UCSD-AML1 (cell line): Measurements from ENCODE around the gene CST4.
"Not testable (repeated sequence)": the region's sequence is repeated elsewhere in the genome, so short reads cannot be mapped to it uniquely, and the experiment has no call there.

Experiments used
- DNase-seq: peaks from one replicate; lab custom pipeline; 2025; ENCODE audit not compliant: unreplicated experiment; lab: John Stamatoyannopoulos, UW

Gene CST4, protein sequence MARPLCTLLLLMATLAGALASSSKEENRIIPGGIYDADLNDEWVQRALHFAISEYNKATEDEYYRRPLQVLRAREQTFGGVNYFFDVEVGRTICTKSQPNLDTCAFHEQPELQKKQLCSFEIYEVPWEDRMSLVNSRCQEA

DNA sequence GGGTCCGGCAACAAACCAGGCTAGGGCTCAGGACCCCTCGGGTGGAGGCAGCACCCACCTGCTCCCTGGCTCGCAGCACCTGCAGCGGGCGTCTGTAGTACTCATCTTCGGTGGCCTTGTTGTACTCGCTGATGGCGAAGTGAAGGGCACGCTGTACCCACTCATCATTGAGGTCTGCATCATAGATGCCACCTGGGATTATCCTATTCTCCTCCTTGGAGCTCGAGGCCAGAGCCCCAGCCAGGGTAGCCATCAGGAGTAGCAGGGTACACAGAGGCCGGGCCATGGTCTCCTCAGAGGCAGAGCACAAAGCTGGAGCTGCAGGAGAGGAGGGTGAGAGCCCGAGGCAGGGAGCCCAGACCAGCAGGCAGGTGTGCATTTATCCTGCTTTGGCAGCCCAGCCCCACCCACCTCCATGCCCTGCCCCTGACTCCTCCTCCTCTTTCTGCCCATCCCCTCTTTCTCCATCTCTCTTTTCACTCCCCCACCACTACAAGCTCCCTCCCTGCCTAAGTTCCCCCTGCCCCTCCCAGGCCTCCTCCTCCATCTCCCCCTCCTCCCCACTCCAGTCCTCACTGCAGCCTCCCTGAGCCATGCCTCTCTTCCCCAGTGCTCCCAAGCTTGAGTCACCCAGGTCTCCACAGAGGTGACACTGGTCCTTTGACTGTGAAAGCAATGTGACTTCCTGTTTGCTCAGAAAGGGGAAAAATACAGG is at the start of gene CST4:
CST4 (minus strand) TSS at position 355 of the 715 bp plus-strand sequence; CDS start at position 286, 69 bp downstream.
- not testable (repeated sequence) for DNase-seq

DNA sequence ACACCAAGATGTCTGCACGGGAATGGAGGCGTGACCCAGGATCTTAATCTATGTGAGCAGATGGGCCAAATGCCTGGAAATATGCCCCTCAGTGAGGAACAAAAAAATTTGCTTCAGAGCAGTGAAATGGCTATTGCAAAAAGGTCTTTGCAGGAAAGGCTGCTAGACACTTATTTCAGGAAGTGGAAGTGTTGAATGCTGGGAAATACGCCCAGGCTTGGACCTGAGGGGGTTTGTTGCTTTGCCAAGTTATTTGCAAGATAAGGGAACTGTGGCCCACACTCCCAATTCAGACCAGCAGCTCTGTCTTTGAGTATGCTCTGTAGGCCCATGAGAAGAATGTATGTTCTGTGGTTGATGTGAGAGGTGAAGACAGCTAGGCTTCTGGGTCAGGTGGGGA is 46.6 kb upstream of the CST4 start:
- DNase-seq = not testable (repeated sequence)

DNA sequence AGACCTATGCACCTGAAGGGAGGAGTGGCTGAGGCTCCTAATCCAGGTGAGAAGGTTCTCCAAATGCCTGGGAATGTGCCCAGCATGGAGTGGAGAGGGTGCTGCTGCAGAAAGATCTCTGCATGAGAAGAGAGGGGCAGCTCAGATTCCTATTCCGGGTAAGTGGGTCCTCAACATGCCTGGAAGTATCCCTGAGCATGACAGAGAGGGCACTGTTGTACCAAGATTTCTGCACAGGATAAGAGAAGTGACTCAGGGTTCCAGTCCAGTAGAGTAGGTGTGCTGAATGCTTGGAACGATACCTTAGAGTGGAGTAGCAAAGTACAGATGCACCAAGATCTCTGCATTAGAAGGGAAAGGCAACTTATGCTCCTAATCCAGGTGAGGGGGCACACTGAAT is 46.1 kb upstream of the CST4 start:
- DNase-seq = not testable (repeated sequence)

DNA sequence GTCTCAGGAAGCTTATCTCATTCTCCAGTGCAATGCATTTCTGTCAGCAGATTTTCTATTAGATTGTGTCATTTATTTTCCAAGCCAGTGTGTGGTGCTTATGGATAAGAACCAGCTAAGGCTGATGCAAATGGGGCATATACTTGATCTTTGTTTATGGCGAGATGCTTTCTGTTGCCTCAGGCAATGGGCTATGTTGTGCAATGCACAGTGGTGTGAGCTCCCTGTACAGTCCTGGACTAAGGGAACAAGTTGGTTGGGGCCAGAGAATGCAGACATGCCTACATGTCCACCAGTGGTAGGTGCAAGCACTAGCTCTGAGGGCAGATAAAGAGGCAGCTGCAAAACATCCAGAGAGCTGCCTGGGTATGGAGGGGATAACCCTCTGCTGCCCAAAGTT is 45.6 kb upstream of the CST4 start:
- DNase-seq = not testable (repeated sequence)

DNA sequence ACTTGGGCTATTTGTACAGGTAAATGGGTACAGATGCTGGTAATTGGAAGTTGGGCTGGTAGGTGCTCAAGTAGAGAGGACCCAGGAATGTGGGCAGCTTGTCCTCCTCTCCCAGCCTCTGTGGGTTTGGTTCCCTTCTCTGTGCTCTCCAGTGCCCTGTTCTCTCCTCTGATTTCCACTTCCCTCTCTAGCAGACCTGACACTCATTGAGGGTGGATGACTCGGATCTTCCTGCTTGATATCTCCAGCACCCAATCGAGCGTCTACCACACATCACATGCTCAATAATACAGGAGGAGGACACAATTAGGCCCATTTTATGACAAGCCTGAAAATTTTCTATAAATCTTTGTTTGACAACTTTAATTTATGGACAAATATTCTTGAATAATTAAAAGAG is 38.2 kb upstream of the CST4 start:
- DNase-seq = no peak

DNA sequence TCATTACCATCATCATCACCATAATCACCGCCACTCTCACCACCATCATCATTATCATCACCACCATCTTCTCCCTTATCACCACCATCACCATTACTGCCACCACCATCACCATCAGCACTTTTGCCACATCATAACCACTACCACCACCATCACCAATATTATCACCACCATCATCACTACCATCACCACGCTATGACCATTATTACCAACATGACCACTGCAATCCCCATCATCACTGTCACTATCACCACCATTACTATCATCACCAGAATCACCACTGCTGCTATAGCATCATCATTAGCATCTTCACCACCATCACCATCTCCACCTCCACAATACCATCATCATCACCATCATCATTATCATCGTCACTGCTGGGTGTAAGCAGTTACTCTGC is 36.3 kb upstream of the CST4 start:
- no peak for DNase-seq

DNA sequence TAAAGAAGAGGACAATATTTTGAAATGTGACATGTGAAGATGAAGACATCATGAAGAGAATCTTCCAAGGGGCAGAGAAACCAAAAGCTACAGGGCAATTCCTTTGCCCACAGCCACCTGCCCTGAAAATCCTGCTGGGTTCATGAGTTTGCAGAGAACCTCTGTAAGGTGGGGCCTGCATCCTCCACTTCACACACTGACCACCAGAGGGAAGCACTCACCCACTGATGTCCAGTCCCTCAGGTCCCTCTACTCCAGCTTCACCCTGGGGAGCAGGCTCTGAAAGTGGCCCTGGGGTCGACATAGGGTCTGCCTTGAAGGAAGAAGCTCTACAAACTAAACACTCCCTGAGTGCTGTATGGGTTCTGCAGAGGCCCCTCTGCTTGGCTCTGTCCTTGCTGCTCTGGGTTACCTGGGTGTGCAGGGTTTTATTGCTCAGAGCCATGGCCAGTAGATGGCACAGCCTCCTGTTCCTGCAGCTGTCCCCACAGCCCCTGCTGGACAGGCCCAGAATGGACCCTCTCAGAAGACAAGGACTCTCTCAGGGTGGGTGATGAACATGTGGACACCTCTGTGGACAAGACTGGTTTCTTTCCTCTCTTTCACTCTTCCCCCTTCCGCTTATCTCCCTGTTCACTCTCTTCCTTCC is 34.9 kb upstream of the CST4 start:
- DNase-seq = peak; percentile 45

DNA sequence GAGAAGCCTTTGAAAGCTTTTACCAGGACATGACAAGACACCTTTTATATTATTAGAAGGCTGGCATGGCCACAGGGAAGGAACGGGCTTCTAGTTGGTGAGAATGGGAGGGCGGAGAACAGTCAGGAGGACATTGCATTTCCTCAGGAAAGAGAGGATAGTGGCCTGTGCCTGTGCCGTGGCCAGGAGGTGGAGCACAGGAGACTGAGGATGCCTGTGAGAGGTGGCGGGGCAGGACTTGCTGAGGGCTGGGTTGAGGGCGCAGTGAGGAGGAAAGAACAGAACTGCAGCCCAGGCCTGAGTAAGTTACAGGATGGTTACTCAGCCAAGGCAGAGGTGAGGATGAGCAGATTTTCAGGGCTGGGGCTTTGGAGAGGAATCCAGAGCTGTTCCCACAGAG is 34.0 kb upstream of the CST4 start:
- DNase-seq = not testable (repeated sequence)

DNA sequence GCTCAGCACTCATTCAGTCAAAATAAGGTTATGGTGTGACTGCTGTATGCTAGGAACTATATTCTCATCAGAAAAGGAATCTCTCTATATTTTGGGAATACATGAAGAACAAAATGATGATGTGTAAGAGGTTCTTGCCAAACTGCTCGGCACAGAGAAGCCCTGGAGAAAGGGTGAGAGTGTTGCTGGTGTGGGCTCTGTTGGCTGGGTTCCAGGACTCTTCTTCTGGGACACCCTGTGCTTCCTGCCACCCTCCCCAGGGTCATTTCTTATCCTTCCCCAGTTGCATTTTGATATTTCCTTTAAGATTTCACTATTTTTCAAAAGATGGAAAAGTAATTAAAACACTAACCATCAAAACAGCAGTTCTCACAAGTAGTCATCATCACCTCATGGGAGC is 33.1 kb upstream of the CST4 start:
- DNase-seq = no peak

DNA sequence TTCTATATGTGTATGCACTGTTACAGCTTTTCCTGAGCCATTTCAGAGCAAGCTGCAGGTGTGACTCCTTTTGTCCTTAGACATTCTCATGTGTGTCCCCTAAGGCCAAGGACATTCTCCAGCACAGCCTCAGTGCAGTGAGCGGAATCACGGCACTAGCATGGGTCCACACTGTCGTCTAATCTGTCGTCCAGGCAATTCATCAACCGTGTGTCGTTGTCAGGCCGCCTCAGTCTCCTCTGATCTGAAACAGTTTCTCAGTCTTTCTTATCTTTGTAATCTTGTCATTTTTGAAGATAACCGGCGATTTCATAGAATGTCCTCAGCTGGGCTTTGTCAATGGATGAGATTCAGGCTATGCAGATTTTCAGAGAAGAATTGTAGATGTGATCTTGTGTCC is 30.5 kb upstream of the CST4 start:
- DNase-seq = not testable (repeated sequence)

DNA sequence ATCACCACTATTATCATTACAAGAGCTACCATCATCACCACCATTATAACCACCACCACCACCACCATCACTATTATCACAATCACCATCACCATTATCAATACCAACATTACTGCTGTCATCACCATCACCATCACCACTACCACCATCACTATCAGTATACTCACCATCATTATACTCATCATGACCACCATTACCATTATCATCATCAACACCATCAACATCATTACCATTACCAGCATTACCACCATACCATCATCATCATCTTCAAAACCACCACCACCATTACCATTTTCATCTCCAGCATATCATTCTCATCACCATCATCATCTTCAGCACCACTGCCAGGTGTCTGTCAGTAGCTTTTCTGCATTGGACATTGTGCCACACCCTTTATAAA is 22.9 kb upstream of the CST4 start:
- DNase-seq = not testable (repeated sequence)

DNA sequence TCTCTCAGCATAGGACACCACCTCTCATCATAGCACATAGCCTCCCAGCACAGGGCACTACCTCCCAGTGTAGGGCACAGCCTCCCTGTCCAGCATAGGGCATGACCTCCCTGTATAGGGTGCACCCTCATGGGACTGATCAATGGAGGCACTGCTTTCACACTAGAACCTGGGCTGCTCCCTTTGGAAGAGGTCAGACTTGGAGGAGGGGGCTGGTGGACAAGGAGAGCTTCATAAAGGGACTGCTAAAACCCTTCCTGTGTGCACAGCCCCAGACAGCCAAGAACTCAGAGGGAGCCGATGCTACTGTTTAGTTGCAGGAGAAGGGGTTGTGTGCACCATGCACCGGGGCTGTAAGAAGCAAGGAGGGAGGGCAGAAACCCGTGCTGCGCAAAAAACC is 21.9 kb upstream of the CST4 start:
- DNase-seq = no peak

DNA sequence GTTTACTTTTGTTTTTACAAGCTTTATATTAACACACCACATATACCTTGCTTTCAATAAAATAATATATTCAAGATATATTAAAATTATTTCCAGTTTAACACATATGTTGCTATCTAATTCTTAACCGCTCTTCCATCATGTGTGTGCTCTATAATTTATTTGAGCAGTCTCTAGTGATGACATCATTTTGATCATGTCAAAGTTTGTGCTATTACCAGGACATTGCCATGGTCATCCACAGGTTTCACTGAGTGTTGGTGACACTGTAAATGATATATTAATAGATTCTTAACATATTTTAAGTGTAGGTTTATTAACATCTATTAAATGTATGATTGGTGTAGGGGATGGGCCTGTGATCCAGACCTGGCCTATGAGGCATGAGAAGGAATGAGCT is 17.1 kb upstream of the CST4 start:
- DNase-seq = no peak

DNA sequence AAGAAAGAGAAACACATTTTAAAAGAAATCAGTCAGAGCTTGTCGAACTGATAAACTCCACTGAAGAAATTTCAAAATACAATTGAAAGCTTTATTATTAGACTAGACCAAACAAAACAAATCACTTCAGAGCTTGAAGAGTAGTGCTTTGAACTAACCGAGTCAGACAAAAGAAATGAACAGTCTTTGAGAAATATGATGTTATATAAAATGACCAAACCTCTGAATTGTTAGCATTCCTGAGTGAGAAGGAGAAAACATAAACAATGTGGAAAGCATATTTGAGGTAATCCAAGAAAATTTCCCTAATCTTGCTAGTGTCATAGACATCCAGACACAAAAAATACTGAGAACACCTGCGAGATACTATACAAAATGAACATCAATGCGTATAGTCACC is 13.2 kb upstream of the CST4 start:
- no peak for DNase-seq

DNA sequence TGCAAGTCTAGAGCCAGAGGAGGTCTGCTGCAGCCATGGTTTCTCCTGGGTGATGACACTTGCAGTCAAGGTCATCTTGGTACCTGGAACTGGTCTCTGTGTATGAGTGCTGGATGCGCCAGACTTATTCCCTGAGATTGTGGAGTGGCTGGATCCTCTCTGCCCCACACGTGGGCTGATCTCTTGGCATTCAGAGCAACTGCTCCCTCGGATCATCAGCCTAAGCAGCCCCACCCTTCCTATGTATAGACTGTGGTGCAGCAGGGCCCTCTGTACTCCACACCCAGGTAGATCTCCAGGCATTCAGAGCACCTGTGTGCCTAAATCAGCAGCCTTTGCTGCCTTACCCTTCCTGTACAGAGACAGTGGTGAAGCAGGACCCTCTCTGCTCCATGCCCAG is 12.1 kb upstream of the CST4 start:
- DNase-seq = no peak

DNA sequence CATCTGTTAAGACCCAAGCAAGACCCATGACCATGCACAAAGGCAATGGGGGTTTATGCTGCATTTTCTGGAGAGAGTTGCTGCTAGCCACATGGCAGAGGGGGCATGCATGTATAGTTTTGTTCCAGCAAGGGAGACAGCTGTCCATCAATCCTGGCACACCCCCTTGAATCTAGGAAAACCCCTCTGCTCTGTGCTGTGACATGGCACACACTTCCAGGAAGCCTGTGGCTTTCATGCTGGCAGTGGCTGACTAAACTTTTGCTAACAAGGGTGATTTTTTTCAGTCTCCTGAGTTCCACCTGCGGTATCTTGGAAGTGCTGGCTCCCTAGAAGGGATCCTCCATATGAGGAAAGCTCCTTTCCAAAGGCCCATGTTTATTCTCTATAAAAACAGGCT is 9.1 kb upstream of the CST4 start:
- no peak for DNase-seq

DNA sequence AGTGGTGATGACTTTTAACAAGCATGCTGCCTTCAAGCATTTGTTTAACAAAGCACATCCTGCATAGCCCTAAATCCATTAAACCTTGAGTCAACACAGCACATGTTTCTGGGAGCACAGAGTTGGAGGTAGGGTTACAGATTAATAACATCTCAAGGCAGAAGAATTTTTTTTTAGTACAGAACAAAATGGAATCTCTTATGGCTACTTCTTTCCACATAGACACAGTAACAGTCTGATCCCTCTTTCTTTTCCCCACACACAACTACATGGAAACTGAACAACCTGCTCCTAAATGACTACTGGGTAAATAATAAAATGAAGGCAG is 6.2 kb upstream of the CST4 start:
- not testable (repeated sequence) for DNase-seq

DNA sequence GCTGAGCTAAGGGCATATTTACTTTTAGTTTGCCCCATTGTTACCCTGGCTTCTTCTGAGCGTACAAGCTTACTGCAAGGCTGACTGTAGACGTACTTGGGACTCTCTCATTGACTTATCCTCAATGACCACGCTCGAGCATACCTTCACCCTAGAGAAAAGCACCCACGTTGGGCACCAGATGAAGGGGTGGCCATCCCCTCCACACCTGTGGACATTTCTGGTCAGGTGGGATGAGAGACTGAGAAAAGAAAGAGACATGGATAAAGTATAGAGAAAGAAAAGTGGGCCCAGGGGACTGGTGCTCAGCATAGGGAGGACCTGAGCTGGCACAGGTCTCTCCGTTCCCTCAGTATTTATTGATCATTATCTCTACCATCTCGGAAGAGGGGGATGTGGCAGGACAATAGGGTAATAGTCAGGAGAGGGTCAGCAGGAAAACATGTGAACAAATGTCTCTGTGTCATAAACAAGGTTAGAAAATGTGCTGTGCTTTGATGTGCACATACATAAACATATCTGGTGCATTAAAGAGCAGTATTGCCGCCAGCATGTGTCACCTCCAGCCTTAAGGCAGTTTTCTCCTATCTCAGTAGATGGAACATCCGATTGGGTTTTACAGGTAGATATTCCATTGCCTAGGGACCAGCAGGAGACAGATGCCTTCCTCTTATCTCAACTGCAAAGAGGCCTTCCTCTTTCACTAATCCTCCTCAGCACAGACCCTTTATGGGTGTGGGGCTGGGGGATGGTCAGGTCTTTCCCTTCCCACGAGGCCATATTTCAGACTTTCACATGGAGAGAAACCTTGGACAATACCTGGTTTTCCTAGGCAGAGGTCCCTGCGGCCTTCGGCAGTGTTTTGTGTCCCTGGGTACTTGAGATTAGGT is 5.6 kb upstream of the CST4 start:
- not testable (repeated sequence) for DNase-seq

DNA sequence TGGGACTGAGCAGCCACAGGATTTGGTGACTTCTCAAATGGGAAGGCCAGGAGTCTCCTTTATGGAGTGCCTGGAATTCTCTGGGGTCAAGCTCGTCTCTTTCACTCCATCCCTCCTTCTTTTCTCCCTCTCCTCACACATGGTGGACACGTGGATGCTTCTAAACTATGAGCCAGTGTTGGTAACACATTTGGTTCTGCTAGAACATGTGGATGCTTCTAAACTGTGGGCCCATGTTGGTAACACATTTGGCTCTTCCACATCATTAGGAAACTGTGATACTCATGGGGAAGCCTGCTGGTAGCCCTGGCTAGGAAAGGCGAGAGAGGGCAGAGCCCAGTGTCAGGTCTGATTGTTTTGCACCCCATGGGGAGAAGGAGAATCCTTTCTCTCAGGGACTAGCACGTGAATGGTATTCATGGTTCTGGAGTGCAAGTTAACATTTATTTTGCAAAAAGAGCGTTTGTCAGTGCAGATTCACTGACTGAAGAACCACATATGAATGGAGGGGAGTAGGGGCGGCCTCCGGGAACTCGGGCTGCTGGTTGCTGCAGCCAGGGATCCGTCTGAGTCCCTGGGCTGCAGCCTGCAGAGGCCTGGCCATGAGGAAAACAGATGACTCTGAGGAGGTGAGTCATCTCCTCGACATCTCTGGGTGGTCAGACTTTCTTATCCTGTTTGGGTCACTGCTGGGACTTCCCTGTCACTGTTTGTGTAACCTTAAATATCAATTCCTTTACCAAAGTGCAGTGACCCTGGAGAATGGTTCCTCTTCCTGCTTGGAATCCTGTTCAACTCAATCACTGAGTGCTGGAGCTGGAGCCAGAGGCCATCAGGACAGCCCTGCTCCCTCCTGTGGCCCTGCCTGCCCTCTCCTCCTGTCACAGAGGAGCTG is 4.1 kb upstream of the CST4 start:
- DNase-seq = not testable (repeated sequence)

DNA sequence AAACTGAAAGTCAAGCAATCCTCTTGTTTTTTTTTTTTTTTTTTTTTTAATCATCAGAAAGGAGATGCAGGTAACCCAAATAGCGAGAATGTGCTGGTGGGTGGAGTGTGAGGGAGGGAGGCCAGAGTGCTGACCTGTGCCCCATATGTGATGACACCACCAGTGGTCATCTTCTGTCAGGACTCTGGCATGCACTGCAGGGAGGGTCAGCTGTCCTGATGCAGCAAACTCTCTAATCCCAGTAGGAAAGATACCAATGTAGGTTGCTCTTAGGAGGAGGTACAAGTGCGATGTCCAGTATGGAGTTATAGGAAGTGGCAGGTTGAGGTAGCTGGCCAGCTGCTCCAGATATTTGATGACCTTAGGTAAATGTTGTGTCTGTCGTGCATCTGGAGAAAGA is 2.8 kb upstream of the CST4 start:
- DNase-seq = no peak

DNA sequence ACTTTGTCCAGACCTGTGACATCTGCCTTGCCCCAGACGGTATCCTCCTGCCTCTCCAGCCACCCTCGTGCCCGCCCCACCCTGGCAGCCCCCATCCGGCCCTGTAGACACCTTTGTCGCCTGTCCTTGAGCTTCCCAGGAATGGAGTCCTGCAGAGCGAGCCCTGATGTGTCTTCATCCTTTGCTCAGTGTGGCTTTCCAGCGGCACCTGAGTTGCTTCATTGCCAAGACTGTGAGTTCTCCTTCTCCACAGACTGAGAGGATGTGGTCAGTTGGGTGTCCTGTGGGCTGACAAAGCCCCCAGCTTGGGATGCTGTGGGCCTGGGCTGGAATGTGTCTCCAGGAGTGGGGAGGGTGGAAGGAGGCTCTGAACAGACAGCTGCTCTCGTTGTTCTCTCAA is 1.7 kb upstream of the CST4 start:
- no peak for DNase-seq
